Measurements from ENCODE around the gene TMEM247. TPM values are rescaled to one million over a fixed set of nuclear protein-coding genes. Genes with fewer than 3 reads are reported as not detected.
"Not testable (repeated sequence)": the region's sequence is repeated elsewhere in the genome, so short reads cannot be mapped to it uniquely, and the experiment has no call there.

TMEM247 gene
- total RNA-seq, 2 experiments from 2014 or later, result not detected

DNA sequence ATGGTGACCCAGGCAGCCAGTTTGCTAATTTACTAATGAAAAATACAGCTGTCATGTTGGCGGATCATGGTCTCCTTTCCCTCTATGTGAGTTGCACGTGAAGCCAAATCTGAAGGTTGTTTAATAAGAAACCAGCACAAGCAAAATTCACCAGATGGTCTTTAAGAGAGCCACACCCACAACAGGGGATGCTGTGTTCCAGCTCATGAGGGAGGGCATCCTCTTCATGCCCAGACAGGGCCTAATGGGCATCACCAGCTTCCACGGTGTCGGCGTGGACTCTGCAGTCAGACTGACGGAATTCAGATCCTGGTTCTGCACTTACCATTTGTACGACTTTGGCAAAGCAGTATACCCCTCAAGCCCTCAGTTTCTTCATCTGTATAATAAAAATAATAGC, 39.9 kb downstream of the TMEM247 start:
- peaks cover 17% of the 10 kb centered on the region for H3K9me3 Mint-ChIP-seq
- H3K4me3 Mint-ChIP-seq, result no peak overlapping the region
- H3K27ac Mint-ChIP-seq, result no peak overlapping the region
- ATAC-seq (ENCODE audit: poor library complexity) (no peak), DNase-seq (no peak)
- peaks cover 0 to 16% of the 10 kb centered on the region in 2 experiments for H3K9me3 ChIP-seq (ENCODE audit: control insufficient read depth in 1 of 2, insufficient read depth in 1 of 2, low read length in 2 of 2)
- no peak overlapping the region for H3K27ac ChIP-seq (ENCODE audit: low read depth in 1 of 2, low read length in 2 of 2)
- no peak overlapping the region for H3K4me3 ChIP-seq (ENCODE audit: low read length)
- H3K36me3 Mint-ChIP-seq (ENCODE audit: low read depth), result peaks cover 31% of the 10 kb centered on the region
- POLR2A ChIA-PET, result no interaction called here
- CTCF ChIA-PET, result no interaction called here
- peaks cover 9% of the 10 kb centered on the region for H3K4me1 Mint-ChIP-seq (ENCODE audit: low read depth)
- TF ChIP-seq, protein P1, sequence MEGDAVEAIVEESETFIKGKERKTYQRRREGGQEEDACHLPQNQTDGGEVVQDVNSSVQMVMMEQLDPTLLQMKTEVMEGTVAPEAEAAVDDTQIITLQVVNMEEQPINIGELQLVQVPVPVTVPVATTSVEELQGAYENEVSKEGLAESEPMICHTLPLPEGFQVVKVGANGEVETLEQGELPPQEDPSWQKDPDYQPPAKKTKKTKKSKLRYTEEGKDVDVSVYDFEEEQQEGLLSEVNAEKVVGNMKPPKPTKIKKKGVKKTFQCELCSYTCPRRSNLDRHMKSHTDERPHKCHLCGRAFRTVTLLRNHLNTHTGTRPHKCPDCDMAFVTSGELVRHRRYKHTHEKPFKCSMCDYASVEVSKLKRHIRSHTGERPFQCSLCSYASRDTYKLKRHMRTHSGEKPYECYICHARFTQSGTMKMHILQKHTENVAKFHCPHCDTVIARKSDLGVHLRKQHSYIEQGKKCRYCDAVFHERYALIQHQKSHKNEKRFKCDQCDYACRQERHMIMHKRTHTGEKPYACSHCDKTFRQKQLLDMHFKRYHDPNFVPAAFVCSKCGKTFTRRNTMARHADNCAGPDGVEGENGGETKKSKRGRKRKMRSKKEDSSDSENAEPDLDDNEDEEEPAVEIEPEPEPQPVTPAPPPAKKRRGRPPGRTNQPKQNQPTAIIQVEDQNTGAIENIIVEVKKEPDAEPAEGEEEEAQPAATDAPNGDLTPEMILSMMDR (IDR thresholded peaks at IDR 0.05), result no peak
- no peaks in the 10 kb centered on the region for H3K27me3 Mint-ChIP-seq
- intact Hi-C loops (cut with DNase I, micrococcal nuclease), result no loop called here
- H3K27me3 ChIP-seq (ENCODE audit: control insufficient read depth in 1 of 2, insufficient read depth in 2 of 2, low read length in 2 of 2), result no peaks in the 10 kb centered on the region
- H3K4me1 ChIP-seq (ENCODE audit: insufficient read depth, low read length), result no peaks in the 10 kb centered on the region
- H3K36me3 ChIP-seq (ENCODE audit: insufficient read depth, low read length), result no peaks in the 10 kb centered on the region

DNA sequence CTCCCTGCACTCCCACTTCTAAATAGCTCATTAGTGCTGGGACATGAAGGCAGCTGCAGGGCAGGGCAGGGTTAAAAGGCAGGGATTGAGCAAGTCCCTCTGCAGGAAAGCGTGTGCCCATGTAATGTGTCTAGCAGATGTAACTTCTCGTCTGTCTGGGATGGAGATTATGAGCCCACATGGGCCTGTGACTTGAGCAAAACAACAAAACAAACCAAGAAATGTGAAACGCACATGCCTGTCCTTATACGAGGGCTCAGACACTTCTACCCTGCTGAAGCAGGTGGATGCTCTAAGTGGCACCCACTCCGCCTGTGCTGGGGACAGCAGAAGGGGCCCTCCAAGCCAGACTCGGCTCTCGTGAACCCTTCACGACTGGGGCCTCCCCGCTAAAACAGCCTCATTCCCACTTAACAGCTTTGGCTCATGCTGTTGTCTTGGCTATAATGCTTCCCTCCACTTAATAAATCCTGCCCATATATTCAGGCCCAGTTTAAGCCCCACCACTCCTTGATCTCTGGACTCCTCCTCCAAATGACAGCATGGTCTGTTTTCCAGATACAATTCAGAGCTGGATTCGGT, 40.9 kb downstream of the TMEM247 start:
- no peak for ATAC-seq (ENCODE audit: poor library complexity)
- intact Hi-C loops (cut with DNase I, micrococcal nuclease), result no loop called here
- peaks cover 28% of the 10 kb centered on the region for H3K36me3 Mint-ChIP-seq (ENCODE audit: low read depth)
- H3K27ac ChIP-seq (ENCODE audit: low read depth in 1 of 2, low read length in 2 of 2), result no peak overlapping the region
- H3K9me3 Mint-ChIP-seq, result peaks cover 10% of the 10 kb centered on the region
- H3K4me3 Mint-ChIP-seq, result no peak overlapping the region
- H3K27me3 Mint-ChIP-seq, result no peaks in the 10 kb centered on the region
- POLR2A ChIA-PET, result no interaction called here
- H3K9me3 ChIP-seq (ENCODE audit: control insufficient read depth in 1 of 2, insufficient read depth in 1 of 2, low read length in 2 of 2), result peaks cover 0 to 16% of the 10 kb centered on the region in 2 experiments
- no peaks in the 10 kb centered on the region for H3K4me1 ChIP-seq (ENCODE audit: insufficient read depth, low read length)
- H3K4me1 Mint-ChIP-seq (ENCODE audit: low read depth), result peaks cover 9% of the 10 kb centered on the region
- no peak overlapping the region for H3K4me3 ChIP-seq (ENCODE audit: low read length)
- no peak for DNase-seq
- H3K36me3 ChIP-seq (ENCODE audit: insufficient read depth, low read length), result no peaks in the 10 kb centered on the region
- H3K27me3 ChIP-seq (ENCODE audit: control insufficient read depth in 1 of 2, insufficient read depth in 2 of 2, low read length in 2 of 2), result no peaks in the 10 kb centered on the region
- CTCF ChIA-PET, result no interaction called here
- H3K27ac Mint-ChIP-seq, result no peak overlapping the region
- TF ChIP-seq, protein P1 (IDR thresholded peaks at IDR 0.05), result no peak

DNA sequence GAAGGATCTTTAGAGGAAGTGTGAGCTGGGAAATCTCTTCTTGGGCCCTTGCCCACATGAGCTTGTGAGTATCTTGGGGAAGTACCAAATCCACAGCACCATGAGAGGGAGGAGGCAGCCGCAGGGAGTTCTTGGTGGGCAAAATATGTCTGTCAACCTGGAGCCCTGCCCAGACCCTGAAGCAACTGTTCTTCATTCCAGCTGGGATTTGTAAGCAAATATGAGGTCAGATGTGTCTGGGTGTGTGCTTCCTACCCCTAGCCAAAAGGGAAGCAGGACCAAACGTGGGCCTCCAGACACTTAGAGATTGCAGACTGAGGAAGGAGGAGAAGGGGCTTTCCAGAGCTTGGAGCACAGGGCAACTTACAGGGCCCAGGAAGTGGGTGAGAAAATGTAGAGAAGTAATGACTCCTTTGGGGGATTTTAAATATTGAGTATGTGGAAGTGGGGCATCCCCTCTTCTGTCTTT, 41.9 kb downstream of the TMEM247 start:
- peaks cover 20% of the 10 kb centered on the region for H3K36me3 Mint-ChIP-seq (ENCODE audit: low read depth)
- Histone ChIP-seq H3K27me3 (ENCODE audit: control insufficient read depth in 1 of 2, insufficient read depth in 2 of 2, low read length in 2 of 2) (no peaks in the 10 kb centered on the region), H3K36me3 (ENCODE audit: insufficient read depth, low read length) (no peaks in the 10 kb centered on the region), H3K27ac (ENCODE audit: low read depth in 1 of 2, low read length in 2 of 2) (no peak overlapping the region), H3K4me1 (ENCODE audit: insufficient read depth, low read length) (no peaks in the 10 kb centered on the region), H3K9me3 (ENCODE audit: control insufficient read depth in 1 of 2, insufficient read depth in 1 of 2, low read length in 2 of 2) (peaks cover 0 to 6% of the 10 kb centered on the region in 2 experiments), H3K4me3 (ENCODE audit: low read length) (no peak overlapping the region)
- H3K4me1 Mint-ChIP-seq (ENCODE audit: low read depth), result peaks cover 9% of the 10 kb centered on the region
- peaks cover under 1% of the 10 kb centered on the region for H3K9me3 Mint-ChIP-seq
- DNase-seq (peak in 2 of 14 experiments; percentile 61 to 68), ATAC-seq (ENCODE audit: poor library complexity) (no peak)
- CTCF ChIA-PET, result no interaction called here
- no peak overlapping the region for H3K4me3 Mint-ChIP-seq
- H3K27me3 Mint-ChIP-seq, result no peaks in the 10 kb centered on the region
- POLR2A ChIA-PET, result no interaction called here
- no peak overlapping the region for H3K27ac Mint-ChIP-seq
- intact Hi-C loops (cut with DNase I, micrococcal nuclease), result no loop called here
- TF ChIP-seq, protein P1 (IDR thresholded peaks at IDR 0.05), result no peak

DNA sequence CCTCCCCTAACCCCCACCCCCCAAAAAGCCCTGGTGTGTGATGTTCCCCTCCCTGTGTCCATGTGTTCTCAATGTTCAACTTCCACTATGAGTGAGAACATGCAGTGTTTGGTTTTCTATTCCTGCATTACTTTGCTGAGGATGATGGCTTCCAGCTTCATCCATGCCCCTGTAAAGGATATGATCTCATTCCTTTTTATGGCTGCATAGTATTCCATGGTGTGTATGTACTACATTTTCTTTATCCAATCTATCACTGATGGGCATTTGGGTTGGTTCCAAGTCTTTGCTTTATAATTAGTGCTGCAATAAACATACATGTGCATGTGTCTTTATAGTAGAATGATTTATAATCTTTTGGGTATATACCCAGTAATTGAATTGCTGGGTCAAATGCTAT, 43.0 kb downstream of the TMEM247 start:
- intact Hi-C loops (cut with DNase I, micrococcal nuclease), result not testable (repeated sequence)

More for the DNA sequence above, 43.0 kb downstream of the TMEM247 start:
- POLR2A ChIA-PET; H3K27me3 Mint-ChIP-seq; H3K27ac ChIP-seq (ENCODE audit: low read depth in 1 of 2, low read length in 2 of 2); H3K9me3 Mint-ChIP-seq; ATAC-seq (ENCODE audit: poor library complexity); H3K4me1 ChIP-seq (ENCODE audit: insufficient read depth, low read length); H3K9me3 ChIP-seq (ENCODE audit: control insufficient read depth in 1 of 2, insufficient read depth in 1 of 2, low read length in 2 of 2); DNase-seq; H3K4me3 Mint-ChIP-seq; H3K27ac Mint-ChIP-seq; H3K36me3 ChIP-seq (ENCODE audit: insufficient read depth, low read length); H3K27me3 ChIP-seq (ENCODE audit: control insufficient read depth in 1 of 2, insufficient read depth in 2 of 2, low read length in 2 of 2); CTCF ChIA-PET; H3K4me3 ChIP-seq (ENCODE audit: low read length); H3K4me1 Mint-ChIP-seq (ENCODE audit: low read depth): not testable (repeated sequence)
- H3K36me3 Mint-ChIP-seq (ENCODE audit: low read depth), result peaks cover 20% of the 10 kb centered on the region

All from CD4-positive, alpha-beta T cell (primary cell).